OCI-LY3 (cell line): Measurements from ENCODE around the gene MBD2.
A peak's percentile ranks its signal among the peaks of the same experiment; 100 is the strongest.

Experiments used
- H2AFZ ChIP-seq: fragments of 200-600, 300-600 bp; shearing (Covaris generic); 2 replicates; pipeline ENCODE4 v1.6.0; 2014; ENCODE audit warnings: antibody characterized with exemption, low read depth, low read length
- H3K27ac ChIP-seq: fragments of 200-600, 300-600 bp; sonication (generic); 2 replicates; pipeline ENCODE4 v1.5.1; 2014; ENCODE audit warnings: mild to moderate bottlenecking, low read length, moderate library complexity, mixed read lengths
- H3K27me3 ChIP-seq: fragments of 200-600, 300-600 bp; sonication (generic); 2 replicates; pipeline ENCODE4 v1.6.1; 2014; ENCODE audit warnings: low read depth, low read length, mixed read lengths
- H3K36me3 ChIP-seq: fragments of 200-600, 300-600 bp; sonication (generic); replicated peaks from 2 replicates; pipeline ENCODE3; 2014; ENCODE audit warnings: low read depth, low read length, mixed read lengths
- H3K4me1 ChIP-seq: fragments of 300-600, 200-600 bp; sonication (generic); 2 replicates; pipeline ENCODE4 v1.6.1; 2014; ENCODE audit warnings: low read length, mixed read lengths
- H3K4me2 ChIP-seq: fragments of 200-600, 300-600 bp; sonication (generic); 2 replicates; pipeline ENCODE4 v1.6.1; 2014; ENCODE audit warnings: low read length, mixed read lengths
- H3K4me3 ChIP-seq: fragments of 300-600, 200-600 bp; sonication (generic); 2 replicates; pipeline ENCODE4 v1.5.1; 2014; ENCODE audit warnings: antibody characterized with exemption, mild to moderate bottlenecking, low read length, moderate library complexity
- H3K79me2 ChIP-seq: fragments of 300-600, 200-600 bp; shearing (Covaris generic); 2 replicates; pipeline ENCODE4 v1.6.1; 2014; ENCODE audit warnings: mild to moderate bottlenecking, low read length, mixed read lengths
- H3K9ac ChIP-seq: fragments of 300-600, 200-600 bp; shearing (Covaris generic); 2 replicates; pipeline ENCODE4 v1.6.0; 2014; ENCODE audit warnings: mild to moderate bottlenecking, low read length, moderate library complexity
- H3K9me3 ChIP-seq: fragments of 200-600, 300-600 bp; shearing (Covaris generic); 2 replicates; pipeline ENCODE4 v1.6.1; 2014; ENCODE audit warnings: low read length, mixed read lengths; ENCODE audit not compliant: insufficient read depth
- H4K20me1 ChIP-seq: fragments of 200-600, 300-600 bp; sonication (generic); 2 replicates; pipeline ENCODE4 v1.6.1; 2016; ENCODE audit warnings: low read length, mixed read lengths; ENCODE audit not compliant: insufficient read depth
- EZH2phosphoT487 ChIP-seq: fragments of 200-600 bp; shearing (Covaris generic); IDR thresholded peaks from 2 replicates; pipeline ENCODE4 v1.6.1; 2018; ENCODE audit warnings: antibody characterized with exemption, mixed run types, low read depth
- TF ChIP-seq, protein P1 (sequence below): fragments of 200-600, 300-600 bp; sonication (generic); IDR thresholded peaks from 2 replicates; pipeline ENCODE4 v1.5.1; 2014; ENCODE audit warnings: antibody characterized with exemption, low read length, low read depth

Gene MBD2

GRCh38 chr18:54240629-54241107, 16.2 kb upstream of the MBD2 start:
- no peak overlapping the region for H3K4me3 ChIP-seq
- no peak overlapping the region for H3K9ac ChIP-seq
- no peaks in the 10 kb centered on the region for H3K4me1 ChIP-seq
- H3K27me3 ChIP-seq = no peaks in the 10 kb centered on the region
- H3K27ac ChIP-seq = no peak overlapping the region
- no peaks in the 10 kb centered on the region for H3K79me2 ChIP-seq
- no peak overlapping the region for H2AFZ ChIP-seq
- no peaks in the 10 kb centered on the region for H4K20me1 ChIP-seq
- H3K9me3 ChIP-seq = no peaks in the 10 kb centered on the region
- TF ChIP-seq, protein P1, sequence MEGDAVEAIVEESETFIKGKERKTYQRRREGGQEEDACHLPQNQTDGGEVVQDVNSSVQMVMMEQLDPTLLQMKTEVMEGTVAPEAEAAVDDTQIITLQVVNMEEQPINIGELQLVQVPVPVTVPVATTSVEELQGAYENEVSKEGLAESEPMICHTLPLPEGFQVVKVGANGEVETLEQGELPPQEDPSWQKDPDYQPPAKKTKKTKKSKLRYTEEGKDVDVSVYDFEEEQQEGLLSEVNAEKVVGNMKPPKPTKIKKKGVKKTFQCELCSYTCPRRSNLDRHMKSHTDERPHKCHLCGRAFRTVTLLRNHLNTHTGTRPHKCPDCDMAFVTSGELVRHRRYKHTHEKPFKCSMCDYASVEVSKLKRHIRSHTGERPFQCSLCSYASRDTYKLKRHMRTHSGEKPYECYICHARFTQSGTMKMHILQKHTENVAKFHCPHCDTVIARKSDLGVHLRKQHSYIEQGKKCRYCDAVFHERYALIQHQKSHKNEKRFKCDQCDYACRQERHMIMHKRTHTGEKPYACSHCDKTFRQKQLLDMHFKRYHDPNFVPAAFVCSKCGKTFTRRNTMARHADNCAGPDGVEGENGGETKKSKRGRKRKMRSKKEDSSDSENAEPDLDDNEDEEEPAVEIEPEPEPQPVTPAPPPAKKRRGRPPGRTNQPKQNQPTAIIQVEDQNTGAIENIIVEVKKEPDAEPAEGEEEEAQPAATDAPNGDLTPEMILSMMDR = no peak
- TF ChIP-seq EZH2phosphoT487 = no peak
- H3K36me3 ChIP-seq = no peaks in the 10 kb centered on the region
- no peak overlapping the region for H3K4me2 ChIP-seq

DNA sequence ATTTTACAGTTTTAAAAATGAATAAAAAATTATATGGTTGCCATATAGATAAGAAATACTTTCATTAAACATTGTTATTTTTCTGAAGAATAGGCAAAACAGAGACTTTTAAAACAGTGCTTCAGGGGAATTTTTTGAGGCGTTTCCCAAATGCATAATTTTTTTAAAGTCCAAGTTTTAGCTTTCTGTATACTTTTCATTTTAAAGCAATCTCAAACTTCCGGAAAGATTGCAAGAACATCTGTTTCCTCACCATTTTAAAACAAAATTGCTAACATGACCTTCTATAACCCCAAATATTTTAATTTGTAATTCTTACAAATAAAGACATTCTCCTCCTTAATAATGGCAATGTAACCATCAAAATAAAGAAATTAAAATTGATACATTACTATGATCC, 15.1 kb upstream of the MBD2 start:
- H3K9me3 ChIP-seq = no peaks in the 10 kb centered on the region
- H3K27ac ChIP-seq = no peak overlapping the region
- no peaks in the 10 kb centered on the region for H3K79me2 ChIP-seq
- no peaks in the 10 kb centered on the region for H4K20me1 ChIP-seq
- H3K36me3 ChIP-seq = no peaks in the 10 kb centered on the region
- no peaks in the 10 kb centered on the region for H3K27me3 ChIP-seq
- peak overlapping the region; percentile 14; the same call in 1 of the 2 replicates for H2AFZ ChIP-seq
- TF ChIP-seq EZH2phosphoT487 = no peak
- TF ChIP-seq, protein P1 = no peak
- H3K4me2 ChIP-seq = no peak overlapping the region; the same call in 1 of the 2 replicates
- H3K4me3 ChIP-seq = no peak overlapping the region
- H3K9ac ChIP-seq = no peak overlapping the region
- no peaks in the 10 kb centered on the region for H3K4me1 ChIP-seq

GRCh38 chr18:54239091-54239490, 14.6 kb upstream of the MBD2 start:
- no peak overlapping the region for H2AFZ ChIP-seq
- no peak overlapping the region for H3K9ac ChIP-seq
- no peaks in the 10 kb centered on the region for H3K9me3 ChIP-seq
- H3K4me3 ChIP-seq = no peak overlapping the region
- H3K4me1 ChIP-seq = no peaks in the 10 kb centered on the region
- TF ChIP-seq, protein P1 = no peak
- no peak for TF ChIP-seq EZH2phosphoT487
- no peaks in the 10 kb centered on the region for H3K79me2 ChIP-seq
- H3K4me2 ChIP-seq = no peak overlapping the region
- H4K20me1 ChIP-seq = no peaks in the 10 kb centered on the region
- 0 out of 2 replicates have a peak, but pooled peaks cover 3% of the 10 kb centered on the region for H3K27me3 ChIP-seq
- H3K36me3 ChIP-seq = no peaks in the 10 kb centered on the region
- H3K27ac ChIP-seq = no peak overlapping the region

DNA sequence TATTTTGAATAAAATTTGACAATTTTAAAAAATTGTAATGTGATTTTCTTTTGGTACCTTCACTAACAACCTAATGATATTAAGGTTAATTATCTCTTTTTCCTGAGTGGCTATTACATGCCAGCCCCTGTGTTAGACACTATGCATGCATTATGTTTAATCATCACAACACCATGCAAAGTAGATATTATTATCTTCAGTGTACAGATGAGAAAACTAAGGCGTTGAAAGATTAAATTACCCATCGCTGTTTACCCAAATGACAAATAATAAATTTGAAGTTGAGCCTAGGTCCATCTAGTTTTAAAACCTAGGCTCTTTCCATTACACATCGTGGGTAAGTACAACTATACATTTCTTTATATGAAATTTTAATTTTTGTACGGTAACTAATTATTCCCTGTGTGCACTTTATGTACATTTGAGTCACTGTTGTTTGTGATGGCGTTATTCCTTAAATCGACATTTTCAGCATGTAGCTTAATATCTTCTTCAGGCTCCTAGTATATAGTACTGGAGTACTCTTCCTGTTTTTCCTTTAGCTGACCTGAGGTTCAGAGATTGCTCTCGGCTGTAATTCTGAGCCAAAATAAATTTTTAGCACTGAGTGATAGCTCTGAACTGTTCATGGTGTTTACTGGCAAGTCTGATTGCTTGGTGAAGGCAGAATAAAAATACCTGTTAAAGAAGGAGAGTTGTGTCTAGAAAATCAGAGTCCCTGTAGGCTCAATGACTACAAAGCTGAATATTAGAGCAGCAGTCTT, 13.9 kb upstream of the MBD2 start:
- Histone ChIP-seq H3K4me2 (no peak overlapping the region), H3K36me3 (no peaks in the 10 kb centered on the region), H3K9ac (no peak overlapping the region), H3K9me3 (no peaks in the 10 kb centered on the region), H4K20me1 (no peaks in the 10 kb centered on the region), H3K4me1 (no peaks in the 10 kb centered on the region), H2AFZ (no peak overlapping the region; the same call in 1 of the 2 replicates), H3K79me2 (no peaks in the 10 kb centered on the region), H3K27ac (no peak overlapping the region), H3K27me3 (0 out of 2 replicates have a peak, but pooled peaks cover 3% of the 10 kb centered on the region), H3K4me3 (no peak overlapping the region)
- TF ChIP-seq, protein P1 = no peak
- no peak for TF ChIP-seq EZH2phosphoT487
